Right lobe of liver (tissue), 4 donors: ENCODE results near the gene EEF1AKMT3.

Source experiments
- POLR2A ChIP-seq: fragments of 450-650 bp; IDR thresholded peaks from one replicate; pipeline ENCODE4 v1.6.1; 2017; ENCODE audit warnings: antibody characterized with exemption, mild to moderate bottlenecking
- TF ChIP-seq, protein P1 (sequence below), 4 donors: fragments of 200-600 bp in 3 of 4; fragments of 450-650 bp in 1 of 4; IDR thresholded peaks; one replicate each; pipeline versions ENCODE4 v1.5.1 to v1.8.0; 2016 to 2022; ENCODE audit warnings: antibody characterized with exemption in 4 of 4, mild to moderate bottlenecking in 2 of 4
- donor health status: DM: no; HTN: no; CAD: no.
- donor health status: DM: no; HTN: no; CAD: no.
- donor health status: DM: no; HTN: yes; CAD: no.

DNA sequence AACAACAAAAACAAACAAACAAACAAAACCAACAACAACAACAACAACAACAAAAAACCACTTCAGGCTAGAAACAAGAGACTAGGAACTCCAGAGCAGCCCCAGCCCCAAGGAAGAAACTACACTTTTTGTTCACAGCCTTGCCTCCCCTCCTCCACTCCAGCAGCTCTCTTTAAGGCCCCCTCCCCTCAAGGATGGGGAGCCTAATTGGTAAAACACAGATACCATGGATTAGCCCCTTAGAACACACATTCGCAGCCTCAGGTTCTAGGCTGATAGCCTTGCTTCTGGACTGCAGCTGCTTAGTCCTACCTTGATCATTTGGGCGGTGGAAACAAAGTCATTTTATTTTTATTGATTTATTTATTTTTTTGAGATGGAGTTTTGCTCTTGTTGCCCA, 58.0 kb downstream of the EEF1AKMT3 start:
- TF ChIP-seq, protein P1, sequence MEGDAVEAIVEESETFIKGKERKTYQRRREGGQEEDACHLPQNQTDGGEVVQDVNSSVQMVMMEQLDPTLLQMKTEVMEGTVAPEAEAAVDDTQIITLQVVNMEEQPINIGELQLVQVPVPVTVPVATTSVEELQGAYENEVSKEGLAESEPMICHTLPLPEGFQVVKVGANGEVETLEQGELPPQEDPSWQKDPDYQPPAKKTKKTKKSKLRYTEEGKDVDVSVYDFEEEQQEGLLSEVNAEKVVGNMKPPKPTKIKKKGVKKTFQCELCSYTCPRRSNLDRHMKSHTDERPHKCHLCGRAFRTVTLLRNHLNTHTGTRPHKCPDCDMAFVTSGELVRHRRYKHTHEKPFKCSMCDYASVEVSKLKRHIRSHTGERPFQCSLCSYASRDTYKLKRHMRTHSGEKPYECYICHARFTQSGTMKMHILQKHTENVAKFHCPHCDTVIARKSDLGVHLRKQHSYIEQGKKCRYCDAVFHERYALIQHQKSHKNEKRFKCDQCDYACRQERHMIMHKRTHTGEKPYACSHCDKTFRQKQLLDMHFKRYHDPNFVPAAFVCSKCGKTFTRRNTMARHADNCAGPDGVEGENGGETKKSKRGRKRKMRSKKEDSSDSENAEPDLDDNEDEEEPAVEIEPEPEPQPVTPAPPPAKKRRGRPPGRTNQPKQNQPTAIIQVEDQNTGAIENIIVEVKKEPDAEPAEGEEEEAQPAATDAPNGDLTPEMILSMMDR (IDR thresholded peaks at IDR 0.05) = no peak
- TF ChIP-seq POLR2A = no peak
